Measurements from ENCODE around the gene FOXP2.
"Not testable (repeated sequence)": the region's sequence is repeated elsewhere in the genome, so short reads cannot be mapped to it uniquely, and the experiment has no call there.

- TF ChIP-seq EZH2 (IDR thresholded peaks at IDR 0.05; ENCODE audit: borderline replicate concordance); CTCF (IDR thresholded peaks at IDR 0.05; ENCODE audit: poor library complexity): not testable (repeated sequence)
Measured at GRCh38 chr7:114440927-114441326, 26.3 kb downstream of the FOXP2 start.
